M059J (cell line): Measurements from ENCODE around the gene SLF1. TPM values are rescaled to one million over a fixed set of nuclear protein-coding genes. Genes with fewer than 3 reads are reported as not detected.
A peak's percentile ranks its signal among the peaks of the same experiment; 100 is the strongest.

Experiments used
- DNase-seq: peaks from one replicate; pipeline ENCODE4 v3.0.0-alpha.2; 2012; ENCODE audit warnings: low read depth
- total RNA-seq: library from RNA; depleted of rRNA; stranded (reverse); fragments of >200 nt; shearing (Covaris generic); gene quantifications from 2 replicates; pipeline ENCODE4 v1.2.3, GENCODE V29; 2014; rRNA removed

Gene SLF1
- total RNA-seq, 1 experiment from 2014 or later, result 13.3 TPM

GRCh38 chr5:94711785-94712184 is 93.3 kb downstream of the SLF1 start:
- DNase-seq, result no peak

GRCh38 chr5:94715768-94716167 is 97.3 kb downstream of the SLF1 start:
- DNase-seq, result no peak

- DNase-seq, result no peak
Observed at GRCh38 chr5:94725142-94725541, 106.7 kb downstream of the SLF1 start.

- no peak for DNase-seq
Observed at GRCh38 chr5:94731471-94731870, 113.0 kb downstream of the SLF1 start.

- no peak for DNase-seq
Observed at GRCh38 chr5:94736498-94736897, 118.0 kb downstream of the SLF1 start.

GRCh38 chr5:94740286-94740685 is 121.8 kb downstream of the SLF1 start:
- DNase-seq, result no peak

- no peak for DNase-seq
Observed at GRCh38 chr5:94742852-94743251, 124.4 kb downstream of the SLF1 start.

- DNase-seq, result no peak
Observed at GRCh38 chr5:94744906-94745305, 126.4 kb downstream of the SLF1 start.

- DNase-seq, result peak; percentile 60
Observed at GRCh38 chr5:94745786-94746730, 127.6 kb downstream of the SLF1 start.

GRCh38 chr5:94746731-94747124 is 128.3 kb downstream of the SLF1 start:
- DNase-seq, result peak; percentile 22

Other genes with a start within 250 kb of the SLF1 start
- gene KIAA0825, start 65 bp upstream of the SLF1 start, total RNA-seq, result 0.32 and 0.49 TPM in 2 replicates